Activated B cell treated with CpG ODN at 0.5 μM for 24 hours (primary cell): ENCODE measurements around the gene MRPL55. TPM values are rescaled to one million over a fixed set of nuclear protein-coding genes. Genes with fewer than 3 reads are reported as not detected.

Source experiments
- ATAC-seq: fragments of 200-7000 bp; cut with Tn5 transposase; one replicate; pipeline ENCODE4 v1.10.0; 2021; ENCODE audit warnings: low read depth, mild to moderate bottlenecking, moderate library complexity
- CTCF ChIA-PET: fragments of 350-600 bp; sonication (Branson Sonifier 250); formaldehyde crosslinking; loops from one replicate; lab custom pipeline; 2021; ENCODE audit warnings: antibody characterized with exemption; lab: Charles Lee
- POLR2A ChIA-PET: fragments of 350-600 bp; sonication (Branson Sonifier 250); formaldehyde crosslinking; loops from one replicate; lab custom pipeline; 2021; ENCODE audit warnings: antibody characterized with exemption; lab: Charles Lee
- DNase-seq: peaks from one replicate; pipeline ENCODE4 v3.0.0; 2022
- H3K27ac Mint-ChIP-seq: one replicate; pipeline ENCODE4 v1.8.0; 2020; ENCODE audit warnings: mixed read lengths
- H3K27me3 Mint-ChIP-seq: one replicate; pipeline ENCODE4 v1.8.0; 2021; ENCODE audit warnings: mixed read lengths
- H3K36me3 Mint-ChIP-seq: one replicate; pipeline ENCODE4 v1.8.0; 2021; ENCODE audit warnings: low read depth, mixed read lengths
- H3K4me1 Mint-ChIP-seq: one replicate; pipeline ENCODE4 v1.8.0; 2021; ENCODE audit warnings: mixed read lengths
- H3K4me3 Mint-ChIP-seq: one replicate; pipeline ENCODE4 v1.8.0; 2020; ENCODE audit warnings: mild to moderate bottlenecking, mixed read lengths
- H3K9me3 Mint-ChIP-seq: one replicate; pipeline ENCODE4 v1.8.0; 2020; ENCODE audit warnings: mixed read lengths
- CTCF ChIP-seq: fragments of 200-600 bp; IDR thresholded peaks from one replicate; pipeline ENCODE4 v1.8.0; 2022; ENCODE audit warnings: antibody characterized with exemption, mild to moderate bottlenecking
- intact Hi-C: fragments of 100-400 bp; cut with micrococcal nuclease; formaldehyde crosslinking; loops from one replicate; pipeline ENCODE4 v1.15.1; 2024
- total RNA-seq: library from RNA; stranded (reverse); gene quantifications from 2 replicates; pipeline ENCODE4 v1.2.3, GENCODE V29; 2022

Gene MRPL55
- total RNA-seq, 1 donor from 2014 or later: 34.0 TPM

GRCh38 chr1:228079601-228080263 lies 29.4 kb downstream of the MRPL55 start:
- no peak for TF ChIP-seq CTCF
- CTCF ChIA-PET: no interaction called here
- ATAC-seq (no peak), DNase-seq (no peak)
- H3K4me3 Mint-ChIP-seq: no peak overlapping the region
- no peaks in the 10 kb centered on the region for H3K27me3 Mint-ChIP-seq
- H3K27ac Mint-ChIP-seq: no peak overlapping the region
- intact Hi-C loops: loop anchor here (10.0 kb wide), 1 partner anchor 1425 kb away; the partner anchor contains the start of gene NUP133
- POLR2A ChIA-PET: no interaction called here
- peaks cover 13% of the 10 kb centered on the region for H3K36me3 Mint-ChIP-seq
- no peaks in the 10 kb centered on the region for H3K9me3 Mint-ChIP-seq
- peaks cover 21% of the 10 kb centered on the region for H3K4me1 Mint-ChIP-seq

GRCh38 chr1:228079013-228079412 lies 30.1 kb downstream of the MRPL55 start:
- Mint-ChIP-seq H3K9me3 (no peaks in the 10 kb centered on the region), H3K4me1 (peaks cover 14% of the 10 kb centered on the region), H3K27me3 (no peaks in the 10 kb centered on the region), H3K27ac (no peak overlapping the region), H3K36me3 (peaks cover 9% of the 10 kb centered on the region), H3K4me3 (no peak overlapping the region)
- intact Hi-C loops: no loop called here
- CTCF ChIA-PET: no interaction called here
- ATAC-seq (no peak), DNase-seq (no peak)
- no peak for TF ChIP-seq CTCF
- POLR2A ChIA-PET: no interaction called here

- ChIA-PET CTCF (no interaction called here), POLR2A (interaction anchor here (0.7 to 0.9 kb wide), 2 partner anchors 31 to 205 kb away, joined by 3 read pairs; no protein-coding TSS in a partner anchor)
- no peak overlapping the region for H3K4me3 Mint-ChIP-seq
- H3K27ac Mint-ChIP-seq: no peak overlapping the region
- H3K9me3 Mint-ChIP-seq: no peaks in the 10 kb centered on the region
- H3K27me3 Mint-ChIP-seq: no peaks in the 10 kb centered on the region
- H3K36me3 Mint-ChIP-seq: no peaks in the 10 kb centered on the region
- ATAC-seq (no peak), DNase-seq (no peak)
- H3K4me1 Mint-ChIP-seq: peaks cover 6% of the 10 kb centered on the region
- TF ChIP-seq CTCF: no peak
- intact Hi-C loops: no loop called here
Measured at GRCh38 chr1:228077565-228078330, 31.4 kb downstream of the MRPL55 start.

- no peaks in the 10 kb centered on the region for H3K27me3 Mint-ChIP-seq
- DNase-seq (no peak), ATAC-seq (no peak)
- H3K4me3 Mint-ChIP-seq: no peak overlapping the region
- POLR2A ChIA-PET: interaction anchor here (0.6 to 0.9 kb wide), 2 partner anchors 32 to 346 kb away, joined by 3 read pairs; no protein-coding TSS in a partner anchor
- H3K27ac Mint-ChIP-seq: no peak overlapping the region
- intact Hi-C loops: no loop called here
- no peaks in the 10 kb centered on the region for H3K9me3 Mint-ChIP-seq
- TF ChIP-seq CTCF: no peak
- H3K36me3 Mint-ChIP-seq: no peaks in the 10 kb centered on the region
- peaks cover 6% of the 10 kb centered on the region for H3K4me1 Mint-ChIP-seq
- CTCF ChIA-PET: no interaction called here
Measured at GRCh38 chr1:228076796-228077430, 32.2 kb downstream of the MRPL55 start.

GRCh38 chr1:228075801-228076271 lies 33.3 kb downstream of the MRPL55 start:
- intact Hi-C loops: no loop called here
- POLR2A ChIA-PET: no interaction called here
- no peaks in the 10 kb centered on the region for H3K27me3 Mint-ChIP-seq
- TF ChIP-seq CTCF: no peak
- DNase-seq: no peak
- H3K4me3 Mint-ChIP-seq: no peak overlapping the region
- no peaks in the 10 kb centered on the region for H3K36me3 Mint-ChIP-seq
- H3K9me3 Mint-ChIP-seq: no peaks in the 10 kb centered on the region
- H3K27ac Mint-ChIP-seq: no peak overlapping the region
- CTCF ChIA-PET: no interaction called here
- no peaks in the 10 kb centered on the region for H3K4me1 Mint-ChIP-seq
- ATAC-seq: no peak
